Psoas muscle (tissue), 8 donors: ENCODE results near the gene FSTL5. TPM values are rescaled to one million over a fixed set of nuclear protein-coding genes. Genes with fewer than 3 reads are reported as not detected.

Experiments
- ATAC-seq, 4 donors: fragments of 200-7000 bp; cut with Tn5 transposase; one replicate each; pipeline ENCODE4 v1.9.1; 2020; ENCODE audit warnings: moderate library complexity in 3 of 4, mild to moderate bottlenecking in 2 of 4
- DNase-seq, 2 donors: peaks; one replicate each; pipeline ENCODE4 v3.0.0-alpha.2; 2020
- H3K27ac ChIP-seq: fragments of 200-600 bp; one replicate; pipeline ENCODE4 v1.8.0; 2022
- H3K27me3 ChIP-seq, 3 donors: fragments of 200-600 bp in 1 of 3; one replicate each; pipeline versions ENCODE4 v1.6.1 to v1.8.0; 2013 to 2022; ENCODE audit warnings: low read length in 2 of 3, mild to moderate bottlenecking in 2 of 3, moderate library complexity in 1 of 3; ENCODE audit not compliant: insufficient read depth in 3 of 3
- H3K36me3 ChIP-seq, 2 donors: fragments of 200-600 bp in 1 of 2; one replicate each; pipeline versions ENCODE4 v1.6.1 to v1.8.0; 2013 to 2022; ENCODE audit warnings: low read depth in 1 of 2, mild to moderate bottlenecking in 1 of 2, moderate library complexity in 1 of 2; ENCODE audit not compliant: insufficient read depth in 1 of 2
- H3K4me1 ChIP-seq: fragments of 200-600 bp; one replicate; pipeline ENCODE4 v1.8.0; 2022
- H3K4me3 ChIP-seq: fragments of 200-600 bp; one replicate; pipeline ENCODE4 v1.8.0; 2022; ENCODE audit warnings: mild to moderate bottlenecking
- H3K9me3 ChIP-seq: fragments of 200-600 bp; one replicate; pipeline ENCODE4 v1.8.0; 2022
- CTCF ChIP-seq: fragments of 200-600 bp; IDR thresholded peaks from one replicate; pipeline ENCODE4 v1.8.0; 2022; ENCODE audit warnings: antibody characterized with exemption
- WGBS, 3 donors: extraction: QIAGEN DNeasy Blood & Tissue Kit; methylation state at CpG; one replicate each; pipeline versions ENCODE4 v1.1.6 to v1.1.7; 2013; 5-methylcytosine and 5-hydroxymethylcytosine counted together
- intact Hi-C, 2 donors: fragments of 100-400 bp; cut with DNase I; formaldehyde crosslinking; loops; one replicate each; pipeline versions ENCODE4 v1.11.0 to v1.14.2; 2022
- polyA plus RNA-seq, 3 donors: library from polyadenylated mRNA; stranded (reverse); fragments of 200-250 nt; gene quantifications; one replicate each; pipeline ENCODE4 v1.2.3, GENCODE V29; 2013
- total RNA-seq, 4 donors: library from RNA; stranded (reverse); fragmentation: NEBNext Ultra II Directional in 2 of 4; extraction: Animal tissue kit (Norgen Biotek cat#: 25700) in 2 of 4; gene quantifications; one replicate each; pipeline versions ENCODE4 v1.2.1 to v1.2.4, GENCODE V29; 2021 to 2023
- donor health status: healthy with polysubstance abuse.
- donor health status: DM: no; HTN: no; CAD: no; lungs with moderate emphysema.
- donor health status: Bipolar disorder and iron deficiency.
- donor health status: healthy.
- donor health status: DM: yes; HTN: yes; CAD: no.
- donor health status: DM: no; HTN: no; CAD: no.
- donor health status: DM: no; HTN: no; CAD: no.
- donor health status: DM: yes; HTN: yes; CAD: no.

Gene FSTL5
- total and polyA plus RNA-seq, 7 donors = 0.01 TPM; not detected in 4

GRCh38 chr4:161658676-161659075 is 505.1 kb downstream of the FSTL5 start:
- no peaks in the 10 kb centered on the region for H3K4me1 ChIP-seq

GRCh38 chr4:161657616-161658015 is 506.2 kb downstream of the FSTL5 start:
- H3K4me1 ChIP-seq = no peaks in the 10 kb centered on the region
- TF ChIP-seq CTCF = no peak
- H3K36me3 ChIP-seq = no peaks in the 10 kb centered on the region
- H3K27ac ChIP-seq = no peak overlapping the region
- H3K27me3 ChIP-seq = no peaks in the 10 kb centered on the region
- no peak overlapping the region for H3K4me3 ChIP-seq
- intact Hi-C loops = no loop called here
- DNase-seq = no peak
- H3K9me3 ChIP-seq = no peaks in the 10 kb centered on the region
- 75 to 80% (median 77%) methylated on average over 3 of the region's 3 CpGs for WGBS, 3 donors
- no peak for ATAC-seq

More at GRCh38 chr4:161658676-161659075, 505.1 kb downstream of the FSTL5 start:
- WGBS, 3 donors = 61 to 75% (median 70%) methylated on average over 2 of the region's 2 CpGs
- H3K27me3 ChIP-seq = no peaks in the 10 kb centered on the region
- no peak overlapping the region for H3K27ac ChIP-seq
- H3K36me3 ChIP-seq = no peaks in the 10 kb centered on the region
- TF ChIP-seq CTCF = no peak
- ATAC-seq = no peak
- intact Hi-C loops = no loop called here
- no peaks in the 10 kb centered on the region for H3K9me3 ChIP-seq
- no peak for DNase-seq
- H3K4me3 ChIP-seq = no peak overlapping the region

GRCh38 chr4:161656594-161656993 is 507.2 kb downstream of the FSTL5 start:
- no peak for TF ChIP-seq CTCF
- ATAC-seq = no peak
- 48 to 60% (median 58%) methylated on average over 3 of the region's 3 CpGs for WGBS, 3 donors

GRCh38 chr4:161655148-161655547 is 508.7 kb downstream of the FSTL5 start:
- no peak for TF ChIP-seq CTCF
- ATAC-seq (no peak), DNase-seq (no peak)
- no peak overlapping the region for H3K4me3 ChIP-seq
- H3K36me3 ChIP-seq = no peaks in the 10 kb centered on the region
- H3K27me3 ChIP-seq = no peaks in the 10 kb centered on the region
- intact Hi-C loops = no loop called here
- H3K4me1 ChIP-seq = no peaks in the 10 kb centered on the region
- 89 to 93% (median 93%) methylated on average over 2 of the region's 2 CpGs for WGBS, 3 donors
- no peak overlapping the region for H3K27ac ChIP-seq
- no peaks in the 10 kb centered on the region for H3K9me3 ChIP-seq

More at GRCh38 chr4:161656594-161656993, 507.2 kb downstream of the FSTL5 start:
- no peak for DNase-seq
- H3K36me3 ChIP-seq = no peaks in the 10 kb centered on the region
- H3K27me3 ChIP-seq = no peaks in the 10 kb centered on the region
- intact Hi-C loops = no loop called here
- no peaks in the 10 kb centered on the region for H3K4me1 ChIP-seq
- no peak overlapping the region for H3K27ac ChIP-seq
- no peaks in the 10 kb centered on the region for H3K9me3 ChIP-seq
- no peak overlapping the region for H3K4me3 ChIP-seq

GRCh38 chr4:161653697-161654096 is 510.1 kb downstream of the FSTL5 start:
- no peak for TF ChIP-seq CTCF
- DNase-seq = no peak
- Histone ChIP-seq H3K27ac (no peak overlapping the region), H3K27me3 (no peaks in the 10 kb centered on the region), H3K9me3 (peaks cover 7% of the 10 kb centered on the region), H3K4me1 (no peaks in the 10 kb centered on the region), H3K36me3 (no peaks in the 10 kb centered on the region), H3K4me3 (no peak overlapping the region)
- no peak for ATAC-seq
- 91 to 96% (median 96%) methylated on average over 1 of the region's 1 CpG for WGBS, 3 donors
- intact Hi-C loops = no loop called here
